ENCODE data around the gene CRYBG1.

- TF ChIP-seq CTCF (IDR thresholded peaks at IDR 0.05) (no peak), POLR2A (IDR thresholded peaks at IDR 0.05) (no peak)
Observed at GRCh38 chr6:106453756-106454367, 93.3 kb downstream of the CRYBG1 start.
